Stimulated activated CD8-positive, alpha-beta memory T cell treated with anti-CD3 and anti-CD28 coated beads, Interleukin-12 subunit alpha, Interleukin-12 subunit beta, amount 100 ng/mL, for 4 hours (primary cell): Measurements from ENCODE around the gene SLC3A2.
A peak's percentile ranks its signal among the peaks of the same experiment; 100 is the strongest.

Experiments used
- DNase-seq: peaks from one replicate; pipeline ENCODE4 v3.0.0-alpha.2; 2020; ENCODE audit warnings: low read depth

SLC3A2 gene

DNA sequence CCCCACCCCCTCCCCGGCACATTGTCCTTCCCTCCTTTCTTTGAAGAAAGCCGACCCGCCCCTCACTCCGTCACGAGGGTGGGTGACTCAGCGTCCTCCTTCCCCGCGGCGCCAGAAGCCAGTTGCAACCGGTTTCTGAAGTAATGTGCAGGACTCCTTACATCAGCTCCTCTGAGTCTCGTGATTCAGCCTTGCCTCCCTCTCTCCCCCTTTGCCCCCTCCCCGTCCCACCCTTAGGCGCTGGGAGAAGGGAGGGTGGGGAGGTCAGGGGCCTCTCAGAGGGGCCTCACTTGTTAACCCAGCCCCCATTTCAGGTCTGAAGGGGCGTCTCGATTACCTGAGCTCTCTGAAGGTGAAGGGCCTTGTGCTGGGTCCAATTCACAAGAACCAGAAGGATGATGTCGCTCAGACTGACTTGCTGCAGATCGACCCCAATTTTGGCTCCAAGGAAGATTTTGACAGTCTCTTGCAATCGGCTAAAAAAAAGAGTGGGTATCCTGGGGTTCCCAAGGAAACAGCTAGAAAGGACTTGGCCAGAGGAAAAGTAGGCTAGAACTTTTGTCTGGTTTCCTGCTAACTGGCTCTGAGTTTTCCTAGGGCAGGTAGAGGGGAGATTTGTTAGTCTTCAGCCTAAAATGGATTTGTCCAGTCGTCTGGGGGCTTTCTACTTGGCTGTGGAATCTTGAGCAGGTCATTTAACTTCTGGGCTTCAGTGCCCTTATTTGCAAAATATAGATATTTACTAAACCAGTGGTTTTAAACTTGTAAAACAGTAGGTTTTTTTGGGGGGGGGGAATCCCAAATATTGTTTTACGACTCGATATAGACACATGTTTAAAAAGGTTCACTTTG, 1.1 kb downstream of the SLC3A2 start:
- DNase-seq, result peak; percentile 90

DNA sequence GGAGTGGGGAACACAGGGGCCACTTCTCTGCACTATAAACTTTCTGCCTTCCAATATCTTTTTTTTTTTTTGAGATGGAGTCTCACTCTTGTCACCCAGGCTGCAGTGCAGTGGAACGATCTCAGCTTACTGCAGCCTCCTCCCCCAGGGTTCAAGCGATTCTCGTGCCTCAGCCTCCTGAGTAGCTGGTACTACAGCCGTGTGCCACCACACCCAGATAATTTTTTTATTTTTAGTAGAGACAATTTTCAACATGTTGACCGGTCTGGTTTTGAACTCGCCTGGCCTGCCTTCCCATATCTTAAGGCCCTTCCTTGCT, 1.7 kb downstream of the SLC3A2 start:
- no peak for DNase-seq

GRCh38 chr11:62882788-62883501, 2.2 kb downstream of the SLC3A2 start:
- DNase-seq, result no peak

GRCh38 chr11:62883673-62884072, 3.0 kb downstream of the SLC3A2 start:
- no peak for DNase-seq

GRCh38 chr11:62885137-62885750, 4.5 kb downstream of the SLC3A2 start:
- no peak for DNase-seq

- no peak for DNase-seq
Observed at GRCh38 chr11:62888406-62888805, 7.7 kb downstream of the SLC3A2 start.

DNA sequence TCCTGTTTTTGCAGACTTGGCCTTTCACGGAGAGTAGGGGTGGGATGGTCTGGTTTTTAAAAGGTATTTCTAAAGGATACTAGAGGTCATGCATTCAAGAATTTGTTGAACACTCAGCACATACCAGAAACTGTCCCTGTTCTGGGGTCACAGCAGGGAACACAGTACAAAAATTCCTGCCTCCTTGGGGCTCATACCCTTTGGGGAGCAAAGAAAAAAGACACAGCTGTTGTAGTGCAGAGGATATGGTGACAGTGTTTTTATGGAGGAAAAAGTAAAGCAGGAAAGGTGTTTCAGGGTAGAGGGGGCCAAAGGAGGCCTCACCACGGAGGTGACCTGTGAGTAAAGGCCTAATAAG, 8.4 kb downstream of the SLC3A2 start:
- DNase-seq, result no peak

DNA sequence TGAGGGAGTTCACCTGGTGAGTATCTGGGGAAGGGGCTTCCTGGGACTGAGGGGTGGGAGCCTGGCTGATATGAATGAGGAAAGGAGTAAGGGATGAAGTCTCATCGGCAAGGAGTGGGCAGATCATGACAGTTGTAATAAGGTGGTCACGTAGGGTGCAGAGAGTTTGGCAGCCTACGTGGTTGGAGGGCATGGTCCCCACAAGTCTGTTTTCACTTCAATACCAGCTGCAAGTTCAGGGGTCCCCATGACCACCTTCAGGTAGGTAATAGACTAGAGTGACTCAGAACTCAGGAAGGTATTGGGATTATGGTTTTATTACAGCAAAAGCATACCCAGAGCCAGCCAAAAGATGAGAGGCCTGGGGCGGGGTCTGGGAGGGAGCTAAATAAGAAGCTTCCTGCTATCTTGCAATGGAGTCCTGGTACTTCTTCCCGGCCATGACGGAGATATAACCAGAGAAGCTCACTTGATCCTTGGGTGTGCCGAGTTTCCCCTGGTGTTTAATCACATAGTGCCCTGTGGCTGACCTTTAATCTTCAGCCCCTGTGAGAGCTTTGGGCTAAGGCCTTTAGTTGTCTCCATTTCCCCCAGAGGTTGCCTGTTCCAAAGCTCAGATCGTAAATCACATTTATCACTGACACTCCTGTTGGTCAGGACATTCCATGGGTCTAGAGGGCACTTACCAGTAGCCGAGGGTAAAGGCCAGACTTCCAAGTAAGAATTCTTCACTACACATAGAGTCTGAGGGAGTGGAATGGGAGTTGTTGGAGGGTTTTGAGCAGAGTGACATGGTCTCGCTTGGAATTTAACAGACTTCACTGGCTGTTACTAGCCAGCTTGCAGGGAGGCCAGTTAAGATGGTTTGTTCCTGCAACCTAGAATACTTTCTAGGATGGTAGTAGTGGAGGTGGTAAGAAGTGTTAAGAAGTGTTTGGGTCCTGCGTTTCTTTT, 9.1 kb downstream of the SLC3A2 start:
- no peak for DNase-seq

DNA sequence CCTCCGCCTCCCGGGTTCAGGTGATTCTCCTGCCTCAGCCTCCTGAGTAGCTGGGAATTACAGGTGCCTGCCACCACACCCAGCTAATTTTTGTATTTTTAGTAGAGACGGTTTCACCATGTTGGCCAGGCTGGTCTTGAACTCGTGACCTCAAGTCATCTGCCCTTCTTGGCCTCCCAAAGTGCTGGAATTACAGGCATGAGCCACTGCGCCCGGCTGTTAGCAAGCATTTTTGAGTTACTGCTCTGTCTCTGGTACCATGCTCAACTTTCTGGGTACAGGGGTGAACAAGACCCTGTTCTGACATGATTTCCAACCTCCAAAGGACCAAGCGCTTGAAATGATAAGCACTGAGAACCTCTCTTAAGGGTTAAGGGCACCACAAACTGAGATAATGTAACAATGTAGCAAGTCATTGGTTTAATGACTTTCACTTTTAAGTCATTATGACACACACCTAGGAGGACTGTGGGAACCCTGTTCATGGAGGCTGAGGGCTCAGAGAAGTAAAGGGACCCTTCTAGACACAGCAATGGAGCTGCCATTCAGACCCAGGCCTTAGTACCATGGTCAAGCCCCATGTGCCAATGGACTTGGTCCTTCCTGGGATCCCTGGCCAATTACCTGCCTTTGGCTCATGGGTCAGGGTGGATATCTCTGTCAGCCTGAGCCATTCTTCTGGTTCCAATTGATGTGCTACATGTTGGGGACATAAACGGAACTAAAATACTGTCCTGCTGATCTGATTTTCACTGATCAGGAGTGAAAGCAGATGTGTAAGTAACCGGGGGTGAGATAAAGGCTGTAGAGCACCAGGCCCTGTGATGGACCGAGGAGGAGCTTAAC, 11.6 kb downstream of the SLC3A2 start:
- DNase-seq, result no peak

- DNase-seq, result no peak
Observed at GRCh38 chr11:62895501-62895900, 14.8 kb downstream of the SLC3A2 start.

GRCh38 chr11:62896049-62896448, 15.4 kb downstream of the SLC3A2 start:
- DNase-seq, result no peak

GRCh38 chr11:62897311-62897710, 16.6 kb downstream of the SLC3A2 start:
- no peak for DNase-seq

DNA sequence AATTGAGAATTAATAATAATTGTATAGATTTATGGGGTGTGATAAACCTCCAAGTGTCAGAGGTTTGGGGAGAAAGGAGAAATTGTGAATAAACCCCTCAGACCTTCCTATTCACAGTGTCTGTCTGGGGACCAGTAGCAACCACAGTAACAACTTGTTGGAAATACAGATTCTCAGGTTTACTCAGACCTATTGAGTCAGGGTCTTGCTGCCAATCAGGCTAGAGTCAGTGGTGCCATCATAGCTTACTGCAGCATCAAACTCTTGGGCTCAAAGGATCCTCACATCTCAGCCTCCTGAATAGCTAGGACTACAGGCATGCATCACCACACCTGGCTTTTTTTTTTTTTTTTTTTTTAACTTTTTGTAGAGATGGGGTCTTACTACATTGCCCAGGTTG, 17.3 kb downstream of the SLC3A2 start:
- DNase-seq, result no peak

GRCh38 chr11:62902932-62903331, 22.2 kb downstream of the SLC3A2 start:
- no peak for DNase-seq

- no peak for DNase-seq
Observed at GRCh38 chr11:62905296-62905695, 24.6 kb downstream of the SLC3A2 start.

DNA sequence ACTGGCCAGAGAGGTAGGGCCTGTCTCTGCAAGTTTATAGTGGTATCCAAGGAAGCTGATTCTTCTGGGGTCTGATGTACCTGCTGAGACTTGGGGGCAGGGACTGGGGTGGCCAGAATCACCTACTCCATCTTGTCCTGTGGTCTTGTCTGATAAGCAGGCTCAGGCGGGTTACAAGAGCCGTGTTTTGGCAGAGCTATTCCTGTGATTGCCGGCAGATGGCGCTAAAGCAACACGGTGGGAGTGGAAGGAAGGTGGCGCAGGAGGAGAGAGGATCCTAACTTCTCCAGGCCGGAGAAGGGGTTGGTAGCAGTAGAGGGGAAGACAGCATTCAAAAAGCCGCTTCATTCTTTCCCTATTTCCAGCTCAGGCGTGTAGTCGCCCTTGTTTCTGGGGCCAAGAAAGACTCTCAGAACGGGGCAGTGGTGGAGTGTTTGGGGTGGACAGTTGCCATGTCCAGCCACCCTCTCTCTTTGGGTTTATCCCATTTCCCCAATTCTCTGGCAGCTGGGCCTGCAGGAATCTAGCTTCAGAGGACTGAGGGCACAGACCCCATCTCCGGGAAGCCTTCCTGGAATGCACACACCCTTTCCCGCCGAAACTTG, 25.3 kb downstream of the SLC3A2 start:
- peak; percentile 45 for DNase-seq

DNA sequence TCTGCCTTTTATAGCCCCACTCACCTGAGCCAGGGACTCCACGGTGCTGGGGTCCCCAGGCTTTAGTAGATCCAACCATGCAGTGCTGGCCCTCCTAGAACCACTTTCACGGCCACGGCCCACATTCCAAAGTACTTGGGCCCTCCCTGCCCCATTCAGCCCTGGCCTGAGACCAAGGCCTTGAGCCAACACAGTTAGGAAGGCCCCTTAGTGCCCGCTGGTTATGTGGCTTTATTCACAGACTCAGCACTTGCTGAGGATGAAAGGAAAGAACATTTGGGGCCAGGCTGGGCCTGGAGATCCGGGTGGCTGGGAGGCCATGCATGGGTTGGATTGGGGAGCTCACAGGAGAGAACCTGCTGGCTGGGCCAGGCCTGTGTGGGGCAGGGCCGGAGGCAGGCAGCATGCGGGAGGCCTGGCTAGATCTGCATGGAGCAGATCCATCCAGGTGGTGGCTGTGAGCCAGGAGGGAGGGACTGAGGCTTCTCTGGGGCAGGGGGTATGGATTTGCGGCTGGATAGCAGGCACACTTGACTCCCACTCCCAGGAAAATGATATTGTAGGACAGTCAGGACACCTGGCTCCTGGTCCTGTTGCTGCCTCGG, 27.9 kb downstream of the SLC3A2 start:
- DNase-seq, result no peak

- no peak for DNase-seq
Observed at GRCh38 chr11:62909107-62909894, 28.6 kb downstream of the SLC3A2 start.

GRCh38 chr11:62910141-62910882, 29.6 kb downstream of the SLC3A2 start:
- no peak for DNase-seq
